T-helper 1 cell treated with Interleukin-12 subunit alpha and Interleukin-12 subunit beta and Interleukin-4 antibody, amounts not matched to agents 30 ng/mL and 1 ng/mL, for 36 hours (primary cell): ENCODE measurements around the gene SLC7A8. TPM values are rescaled to one million over a fixed set of nuclear protein-coding genes. Genes with fewer than 3 reads are reported as not detected.

Experiments used
- intact Hi-C: fragments of 100-400 bp; cut with micrococcal nuclease; formaldehyde crosslinking; loops from one replicate; pipeline ENCODE4 v1.15.1; 2024
- total RNA-seq: library from RNA; stranded (reverse); gene quantifications from 2 replicates; pipeline ENCODE4 v1.2.3, GENCODE V29; 2022

The SLC7A8 gene
- total RNA-seq, 1 donor from 2014 or later: 0.25 TPM

- intact Hi-C loops: no loop called here
Measured at GRCh38 chr14:23101213-23101970, 82.1 kb downstream of the SLC7A8 start.

- intact Hi-C loops: loop anchor here (10.0 kb wide), 1 partner anchor 1345 kb away; the partner anchor contains the start of gene SDR39U1
Measured at GRCh38 chr14:23099212-23099861, 84.1 kb downstream of the SLC7A8 start.

- intact Hi-C loops: loop anchor here (10.0 kb wide), 1 partner anchor 1347 kb away; the partner anchor contains the start of gene SDR39U1
Measured at GRCh38 chr14:23097786-23098185, 85.7 kb downstream of the SLC7A8 start.

GRCh38 chr14:23095196-23096108 is 88.0 kb downstream of the SLC7A8 start, which contains the start of gene C14orf119:
Gene C14orf119, plus strand, starts transcription at chr14:23095505. Its CDS starts 2,154 bp downstream, at chr14:23097659.
- intact Hi-C loops: loop anchor here (1.0 to 10.0 kb wide), 20 partner anchors 24 to 1619 kb away; partner anchors contain the start of genes DAD1, DCAF11, EMC9 and HOMEZ

GRCh38 chr14:23094666-23095195 is 88.7 kb downstream of the SLC7A8 start, which contains the start of gene ACIN1:
Gene ACIN1, minus strand, starts transcription at chr14:23095136. Its CDS starts 24 bp downstream, at chr14:23095112.
- intact Hi-C loops: loop anchor here (1.0 to 10.0 kb wide), 21 partner anchors 23 to 1618 kb away; partner anchors contain the start of genes DAD1, DCAF11, EMC9 and HOMEZ

- intact Hi-C loops: loop anchor here (1.0 to 10.0 kb wide), 6 partner anchors 206 to 1617 kb away; partner anchors contain the start of genes EMC9, OXA1L, RAB2B and SDR39U1
Measured at GRCh38 chr14:23093991-23094665, 89.3 kb downstream of the SLC7A8 start.

- intact Hi-C loops: loop anchor here (10.0 kb wide), 1 partner anchor 1351 kb away; the partner anchor contains the start of gene SDR39U1
Measured at GRCh38 chr14:23093526-23093925, 89.9 kb downstream of the SLC7A8 start.

GRCh38 chr14:23093104-23093503 is 90.4 kb downstream of the SLC7A8 start:
- intact Hi-C loops: loop anchor here (10.0 kb wide), 1 partner anchor 1352 kb away; the partner anchor contains the start of gene SDR39U1

GRCh38 chr14:23091294-23092225 is 91.9 kb downstream of the SLC7A8 start:
- intact Hi-C loops: loop anchor here (10.0 kb wide), 1 partner anchor 1353 kb away; the partner anchor contains the start of gene SDR39U1

- intact Hi-C loops: loop anchor here (10.0 kb wide), 1 partner anchor 1355 kb away; the partner anchor contains the start of gene SDR39U1
Measured at GRCh38 chr14:23090254-23090636, 93.2 kb downstream of the SLC7A8 start.

- intact Hi-C loops: loop anchor here (10.0 kb wide), 1 partner anchor 1355 kb away; the partner anchor contains the start of gene SDR39U1
Measured at GRCh38 chr14:23089498-23090253, 93.8 kb downstream of the SLC7A8 start.

- intact Hi-C loops: no loop called here
Measured at GRCh38 chr14:23086565-23086964, 96.9 kb downstream of the SLC7A8 start.

- intact Hi-C loops: no loop called here
Measured at GRCh38 chr14:23085458-23085857, 98.0 kb downstream of the SLC7A8 start.

- intact Hi-C loops: no loop called here
Measured at GRCh38 chr14:23080474-23080873, 103.0 kb downstream of the SLC7A8 start.

GRCh38 chr14:23079716-23080115 is 103.7 kb downstream of the SLC7A8 start:
- intact Hi-C loops: no loop called here

- intact Hi-C loops: no loop called here
Measured at GRCh38 chr14:23078692-23079116, 104.8 kb downstream of the SLC7A8 start.

- intact Hi-C loops: loop anchor here (2.0 kb wide), 1 partner anchor 31 kb away; no protein-coding TSS in a partner anchor
Measured at GRCh38 chr14:23077962-23078361, 105.5 kb downstream of the SLC7A8 start.
